GM18508 (cell line): ENCODE data around the gene ZNF618.

Experiments
- ATAC-seq: cut with Tn5 transposase; IDR thresholded peaks from one replicate; pipeline ENCODE4 v1.9.1; 2021; ENCODE audit warnings: moderate number of reproducible peaks; ENCODE audit not compliant: insufficient read depth, unreplicated experiment

Gene ZNF618

DNA sequence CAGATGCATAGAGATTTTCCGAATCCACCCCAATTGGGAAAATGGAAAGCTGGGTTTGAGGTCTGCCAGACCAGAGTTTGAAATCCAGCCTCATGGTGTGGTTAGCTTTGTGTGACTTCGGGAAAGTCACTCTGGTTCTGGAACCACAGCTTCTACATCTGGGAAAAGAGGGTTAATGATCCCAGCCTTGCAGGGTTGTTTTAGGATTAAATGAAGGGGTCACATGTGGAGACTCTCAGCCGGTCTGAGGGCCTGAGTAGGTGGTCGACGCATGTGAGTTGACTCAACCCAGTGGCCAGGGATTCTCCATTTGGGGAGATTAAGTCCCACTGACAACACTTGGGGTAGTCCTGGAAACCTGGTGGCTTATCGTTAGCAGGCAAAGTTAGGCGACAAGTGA, 6.1 kb downstream of the ZNF618 start:
- no peak for ATAC-seq

DNA sequence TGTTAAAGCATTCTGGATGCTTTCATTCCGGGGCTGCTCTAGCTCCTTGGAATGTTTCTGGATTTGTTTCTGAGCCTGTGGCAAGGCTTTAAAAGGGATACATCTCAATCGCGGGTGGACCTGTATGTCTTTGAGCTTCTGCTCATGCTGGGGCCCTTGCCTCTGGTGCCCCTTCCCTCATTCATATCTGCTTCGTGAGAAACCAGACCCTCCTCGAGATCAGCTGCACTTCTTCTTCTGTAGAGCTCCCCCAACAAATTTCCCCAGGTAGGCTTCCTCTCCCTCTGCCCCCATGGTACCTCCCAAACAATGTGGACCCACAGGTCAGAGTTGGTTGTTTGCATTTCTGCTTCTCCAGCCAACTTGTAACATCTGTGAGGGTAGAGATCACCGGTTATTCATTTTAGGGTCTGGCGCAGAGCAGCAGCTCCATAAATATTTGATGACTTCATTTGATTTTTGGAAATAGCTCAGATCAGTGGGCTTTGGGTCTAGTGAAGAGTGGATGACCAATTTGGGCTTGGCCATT, 6.6 kb downstream of the ZNF618 start:
- ATAC-seq = no peak

DNA sequence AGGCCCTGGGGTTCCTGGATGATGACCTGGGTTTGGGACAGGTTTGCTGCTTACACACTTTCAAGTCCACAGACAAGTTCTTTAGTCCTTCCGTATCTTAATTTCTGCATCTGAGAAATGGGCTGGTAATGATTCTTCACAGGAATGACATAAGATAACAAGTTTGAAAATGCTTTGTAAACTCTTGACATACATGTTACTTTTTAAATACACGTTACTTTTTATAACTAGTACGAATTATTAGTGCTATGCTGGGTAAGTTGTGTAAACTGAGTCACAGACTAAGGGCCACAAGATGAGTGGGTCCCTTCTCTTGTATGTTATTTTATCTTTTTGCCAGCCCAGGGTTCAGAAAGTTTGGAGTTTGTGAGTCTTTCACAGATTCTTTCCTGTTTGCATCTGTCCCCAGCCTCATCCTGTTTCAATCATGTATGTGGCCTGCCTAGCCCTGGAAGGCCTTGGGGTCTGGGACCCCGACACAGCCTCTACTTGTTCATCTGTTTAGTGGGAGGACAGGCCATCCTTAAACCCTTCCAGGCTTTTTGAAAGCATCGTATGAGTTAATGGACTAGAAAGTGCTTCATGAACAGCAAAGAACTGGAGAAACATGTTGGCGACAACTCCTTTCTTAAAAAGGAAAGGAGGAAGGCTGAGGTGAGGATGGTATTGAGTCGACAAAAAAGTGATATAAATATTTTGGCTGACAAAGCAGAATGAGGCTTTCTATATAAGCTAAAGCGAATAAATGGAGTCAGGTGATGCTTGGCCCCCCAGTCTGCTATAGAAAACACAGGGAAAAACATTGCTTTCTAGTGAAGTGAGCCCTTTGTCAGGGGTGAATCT, 9.3 kb downstream of the ZNF618 start:
- no peak for ATAC-seq

DNA sequence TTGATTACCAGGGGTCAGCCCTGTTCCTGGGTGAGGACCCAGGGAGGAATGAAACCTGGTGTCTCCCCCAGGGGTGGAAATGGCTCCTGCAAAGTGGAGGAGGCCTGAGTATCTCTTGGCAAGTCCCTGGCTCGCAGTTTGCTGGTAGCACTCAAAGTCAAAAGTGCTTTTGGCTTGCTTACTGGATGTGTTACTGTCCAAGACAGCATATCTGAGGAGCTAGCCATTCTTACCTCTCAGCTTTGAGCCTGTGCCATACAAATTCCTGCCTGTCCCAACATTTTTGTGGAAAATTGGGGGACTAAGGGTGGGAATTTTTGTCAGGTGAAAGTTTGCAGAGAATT, 9.9 kb downstream of the ZNF618 start:
- ATAC-seq = no peak

DNA sequence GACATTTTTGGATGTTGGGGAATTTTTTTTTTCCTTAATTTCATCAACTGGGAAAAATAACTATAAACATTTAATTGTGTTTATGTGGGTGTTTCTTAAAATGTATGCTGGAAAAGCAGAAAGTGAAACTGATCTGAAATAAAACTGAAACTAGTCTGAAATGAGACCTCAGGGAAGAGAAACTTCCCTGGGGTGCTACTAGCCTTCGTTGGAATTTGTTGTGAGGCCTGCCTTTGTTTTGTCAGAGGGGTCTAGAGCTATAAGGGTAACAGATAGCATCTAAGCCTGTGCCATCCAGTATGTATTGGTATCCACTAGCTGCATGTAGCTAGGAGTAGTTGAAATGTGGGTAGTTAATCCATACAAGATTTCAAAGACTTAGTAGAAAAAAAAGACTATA, 10.4 kb downstream of the ZNF618 start:
- ATAC-seq = no peak

DNA sequence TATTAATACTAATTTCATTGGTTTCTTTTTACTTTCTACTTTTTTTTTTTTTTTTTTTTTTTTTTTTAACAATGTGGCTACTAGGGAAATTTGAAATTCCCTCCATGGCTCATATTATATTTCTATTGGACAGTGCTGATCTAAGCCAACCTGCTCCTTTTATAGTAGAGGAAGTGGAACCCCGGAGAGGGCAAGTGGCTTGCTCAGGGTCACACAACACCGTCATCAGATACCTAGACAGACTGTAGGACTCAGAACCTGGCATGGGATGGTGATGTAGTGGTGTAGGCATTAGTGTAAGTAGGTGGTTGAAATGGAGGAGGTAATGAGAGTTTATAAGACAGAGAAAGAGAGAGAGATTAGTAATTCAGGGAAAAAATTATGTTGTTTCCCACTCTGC, 10.8 kb downstream of the ZNF618 start:
- ATAC-seq = no peak

DNA sequence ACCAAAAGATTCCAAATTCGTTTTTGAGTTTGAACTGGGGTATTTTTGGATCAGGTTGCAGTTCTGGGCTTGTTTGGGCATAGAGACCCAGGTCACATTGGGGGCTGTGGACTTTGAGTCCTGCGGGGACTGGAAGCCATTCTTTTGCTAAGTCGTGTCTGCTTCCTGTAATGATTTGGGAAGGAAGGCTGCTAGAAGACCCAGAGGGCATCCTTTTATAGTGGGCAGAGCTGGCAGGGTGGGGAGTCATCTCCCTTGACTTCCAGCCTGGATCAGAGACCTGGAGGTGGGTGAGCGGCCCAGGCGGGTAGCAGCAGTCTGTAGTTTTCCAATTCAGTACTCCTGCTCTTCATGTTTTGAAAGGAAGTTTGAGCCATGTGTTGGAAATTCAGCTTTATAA, 11.3 kb downstream of the ZNF618 start:
- no peak for ATAC-seq

DNA sequence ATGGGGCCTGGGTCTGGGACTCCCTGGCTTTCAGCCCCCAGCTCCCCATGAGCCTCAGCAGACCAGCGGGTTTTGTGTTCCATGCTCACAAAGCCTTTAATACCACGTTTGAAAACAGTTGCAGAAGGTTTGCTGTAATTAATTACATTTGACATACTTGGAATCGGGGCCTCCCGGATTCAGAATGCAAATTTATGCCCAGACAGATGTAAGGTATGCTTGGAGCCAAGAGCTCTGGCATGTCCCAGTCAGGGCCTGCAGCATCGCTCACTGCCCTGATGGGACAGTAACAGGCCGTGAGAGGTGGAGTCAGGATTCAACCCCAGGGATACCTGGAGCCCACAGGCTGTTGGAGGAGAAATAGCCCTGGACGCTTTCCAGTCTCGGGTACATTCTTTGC, 12.2 kb downstream of the ZNF618 start:
- ATAC-seq = no peak

DNA sequence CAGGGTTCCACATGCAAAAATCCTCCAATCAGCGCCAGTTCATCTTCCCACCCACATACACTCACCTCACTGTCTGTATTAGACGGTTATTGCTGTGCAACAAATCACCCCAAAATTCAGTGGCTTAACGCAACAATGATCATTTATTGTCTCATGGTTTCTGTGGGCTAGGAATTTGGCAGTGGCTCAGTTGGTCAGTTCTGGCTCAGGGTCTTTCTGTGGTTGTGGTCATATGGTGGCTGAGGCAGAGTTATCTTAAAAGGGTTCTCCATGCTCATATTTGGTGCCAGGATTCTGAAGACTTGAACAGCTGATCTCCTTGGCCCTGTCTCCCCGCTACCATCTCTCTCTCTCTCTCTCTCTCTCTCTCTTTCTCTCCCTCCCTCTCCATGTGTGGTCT, 12.9 kb downstream of the ZNF618 start:
- no peak for ATAC-seq

DNA sequence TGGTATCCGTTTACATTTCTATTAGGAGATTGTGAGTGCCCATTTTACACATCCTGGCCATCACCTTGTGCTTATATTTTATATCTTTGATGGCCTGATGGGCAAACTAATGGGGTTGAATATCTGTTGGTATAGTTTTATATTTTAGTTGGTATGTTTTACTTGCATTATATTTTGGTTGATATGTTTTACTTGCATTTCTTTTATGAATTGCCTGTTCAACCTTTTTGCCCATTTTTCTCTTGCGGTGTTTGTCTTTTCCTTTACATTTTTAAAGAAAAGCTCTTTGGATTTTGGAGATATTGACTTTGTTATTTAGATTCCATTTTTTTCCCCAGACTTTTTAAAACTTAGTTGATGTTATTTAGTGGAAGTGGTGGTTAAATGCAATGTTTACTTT, 14.6 kb downstream of the ZNF618 start:
- no peak for ATAC-seq

DNA sequence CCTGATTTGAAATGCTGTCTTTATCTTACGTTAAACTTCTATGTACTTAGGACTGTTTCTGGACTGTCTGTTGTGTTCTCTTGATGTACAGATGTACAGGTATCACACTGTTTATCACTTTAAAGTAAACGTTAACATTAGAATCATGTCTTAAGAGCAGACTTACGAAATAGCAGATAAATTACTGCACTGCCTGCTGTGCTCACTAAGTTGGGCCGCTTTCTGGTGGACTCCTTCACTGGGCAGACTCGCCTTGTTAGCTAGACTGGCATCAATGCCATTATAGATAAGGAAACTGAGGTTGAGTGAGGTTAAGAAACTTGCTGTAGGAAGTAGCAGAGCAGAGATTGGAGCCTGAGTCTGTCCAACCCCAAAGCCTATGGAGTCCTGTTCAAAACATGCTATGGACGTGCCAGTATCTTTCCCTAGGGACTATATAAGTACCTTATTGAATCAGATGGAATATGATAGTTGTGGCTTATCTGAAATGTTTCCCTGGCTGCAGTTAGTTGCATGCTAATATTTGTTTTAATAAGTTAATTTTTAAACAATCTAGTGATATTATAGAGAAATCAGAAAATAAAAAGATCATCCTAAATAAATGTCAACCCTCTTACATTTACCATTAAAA, 16.9 kb downstream of the ZNF618 start:
- ATAC-seq = no peak

DNA sequence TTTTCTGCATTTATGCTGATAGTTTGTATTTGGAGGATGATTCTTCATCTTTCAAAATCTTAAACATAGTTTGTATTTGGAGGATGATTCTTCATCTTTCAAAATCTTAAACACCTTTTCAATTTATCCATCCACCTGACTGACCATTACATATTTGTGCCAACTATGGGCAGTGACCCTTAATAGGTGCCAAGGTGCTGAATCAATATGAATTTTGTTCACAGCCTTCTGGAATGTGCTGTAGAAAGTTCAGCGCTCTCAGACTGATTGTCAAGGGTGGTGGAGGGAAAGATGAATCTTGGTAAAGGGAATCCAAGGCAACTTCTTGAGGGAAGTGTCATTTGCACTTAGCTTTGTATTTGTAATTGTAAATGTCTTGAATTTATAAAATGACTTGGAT, 18.1 kb downstream of the ZNF618 start:
- no peak for ATAC-seq

DNA sequence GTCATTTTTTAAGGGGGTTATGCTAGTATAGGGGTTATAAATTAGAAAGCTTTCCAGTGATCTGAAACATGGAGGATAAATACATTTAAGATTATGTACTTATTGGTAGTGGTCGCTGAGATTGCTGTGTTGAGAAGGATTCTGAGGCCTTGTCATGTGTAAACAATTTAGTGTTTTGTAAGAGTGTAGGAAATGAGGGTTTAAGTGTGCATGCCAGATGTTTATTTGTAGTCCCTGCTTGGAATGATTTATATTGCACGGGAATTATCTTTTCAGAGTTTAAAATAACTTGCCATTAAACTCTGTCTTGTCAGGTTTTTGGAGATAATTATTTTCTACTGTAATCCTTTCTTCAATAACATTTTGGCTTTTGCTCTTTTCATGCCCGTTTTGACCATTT, 19.4 kb downstream of the ZNF618 start:
- ATAC-seq = no peak

DNA sequence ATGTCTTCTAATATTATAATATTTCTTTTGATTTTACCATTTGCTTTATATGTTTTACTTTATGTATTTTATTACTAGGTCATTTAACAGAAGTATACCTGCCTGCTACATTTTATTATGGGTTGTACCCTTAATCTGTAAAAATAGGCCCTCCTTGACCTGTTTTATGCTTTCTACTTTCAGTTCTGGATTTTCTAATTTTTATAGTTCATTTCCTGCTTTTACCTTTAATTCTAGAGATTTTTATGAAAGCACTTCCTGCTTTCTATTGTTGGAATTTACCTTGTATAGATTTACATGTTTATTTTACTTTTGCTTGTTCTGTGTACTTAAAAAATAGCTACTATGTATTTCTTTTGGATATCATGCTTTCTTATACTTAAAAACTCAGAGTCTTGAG, 20.6 kb downstream of the ZNF618 start:
- ATAC-seq = no peak

DNA sequence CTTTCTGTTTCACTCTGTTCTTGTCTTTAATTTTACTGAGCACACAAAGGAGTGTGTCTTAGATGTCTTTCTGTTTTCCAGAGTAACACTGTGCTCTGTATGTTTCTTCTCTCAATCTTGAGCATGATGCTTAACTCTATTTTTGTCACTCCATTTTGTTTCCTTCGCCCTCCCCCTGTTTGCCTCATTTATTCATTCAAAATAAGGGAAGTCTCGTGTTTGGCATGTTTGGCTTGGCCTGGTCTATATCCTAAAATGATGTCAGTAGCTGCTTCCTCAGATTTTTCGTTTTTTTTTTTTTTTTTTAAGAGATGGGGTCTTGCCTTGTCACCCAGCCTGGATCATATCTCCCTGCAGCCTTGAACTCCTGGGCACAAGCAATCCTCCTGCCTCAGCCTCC, 22.0 kb downstream of the ZNF618 start:
- no peak for ATAC-seq

DNA sequence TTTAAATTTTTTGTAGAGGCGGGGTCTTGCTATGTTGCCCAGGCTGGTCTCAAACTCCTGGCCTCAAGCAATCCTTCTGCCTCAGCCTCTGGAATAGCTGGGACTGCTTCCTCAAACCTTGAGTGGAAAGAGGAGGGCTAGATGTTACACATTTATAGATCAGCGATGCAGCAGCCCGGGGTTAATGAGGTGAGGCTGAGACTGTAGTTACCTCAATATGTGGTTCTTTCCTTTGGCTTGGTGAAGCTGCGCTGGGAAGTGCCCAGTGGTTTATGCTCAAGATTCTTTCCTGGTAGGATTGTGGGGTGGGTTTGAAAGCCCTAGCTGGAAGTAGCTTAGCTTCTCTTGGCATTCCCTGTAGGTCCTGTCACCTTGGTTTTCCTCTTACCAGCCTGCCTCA, 22.5 kb downstream of the ZNF618 start:
- ATAC-seq = no peak

DNA sequence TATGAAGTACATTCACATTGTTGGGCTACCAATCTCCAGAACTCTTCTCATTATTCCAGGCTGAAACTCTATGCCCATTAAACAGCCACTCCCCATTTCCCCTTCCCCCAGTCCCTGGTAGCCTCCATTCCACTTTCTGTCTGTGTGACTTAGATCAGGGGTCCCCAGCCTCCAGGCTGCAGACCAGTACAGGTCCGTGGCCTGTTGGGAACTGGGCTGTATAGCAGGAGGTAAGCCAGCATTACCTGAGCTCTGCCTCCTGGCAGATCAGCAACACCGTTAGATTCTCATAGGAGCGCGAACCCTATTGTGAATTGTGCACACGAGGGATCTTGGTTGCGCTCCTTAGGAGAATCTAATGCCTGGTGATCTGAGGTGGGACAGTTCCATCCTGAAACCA, 23.1 kb downstream of the ZNF618 start:
- ATAC-seq = no peak

DNA sequence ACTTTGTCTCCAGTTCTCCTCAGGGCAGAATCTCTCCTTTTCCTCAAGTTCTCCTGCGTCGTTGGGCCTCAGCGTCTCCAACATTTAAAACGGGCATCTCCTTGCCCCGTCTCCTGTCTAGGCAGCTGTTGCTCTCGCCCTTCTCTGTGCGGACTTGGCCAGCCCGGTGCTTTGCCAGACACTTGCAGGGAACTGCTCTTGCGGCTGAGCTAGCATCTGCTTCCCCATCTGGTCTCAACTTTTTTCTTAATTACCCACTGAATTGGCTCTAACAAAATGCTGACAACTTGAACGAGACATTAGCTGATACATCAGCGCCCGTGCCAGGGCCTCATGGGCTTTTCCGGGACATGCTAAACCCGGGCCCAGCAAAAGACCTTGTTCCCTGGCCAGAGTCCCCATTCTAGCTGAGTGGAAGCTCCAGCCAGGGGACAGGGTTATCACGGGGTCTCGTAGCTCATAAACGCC, 25.1 kb downstream of the ZNF618 start:
- ATAC-seq = no peak

DNA sequence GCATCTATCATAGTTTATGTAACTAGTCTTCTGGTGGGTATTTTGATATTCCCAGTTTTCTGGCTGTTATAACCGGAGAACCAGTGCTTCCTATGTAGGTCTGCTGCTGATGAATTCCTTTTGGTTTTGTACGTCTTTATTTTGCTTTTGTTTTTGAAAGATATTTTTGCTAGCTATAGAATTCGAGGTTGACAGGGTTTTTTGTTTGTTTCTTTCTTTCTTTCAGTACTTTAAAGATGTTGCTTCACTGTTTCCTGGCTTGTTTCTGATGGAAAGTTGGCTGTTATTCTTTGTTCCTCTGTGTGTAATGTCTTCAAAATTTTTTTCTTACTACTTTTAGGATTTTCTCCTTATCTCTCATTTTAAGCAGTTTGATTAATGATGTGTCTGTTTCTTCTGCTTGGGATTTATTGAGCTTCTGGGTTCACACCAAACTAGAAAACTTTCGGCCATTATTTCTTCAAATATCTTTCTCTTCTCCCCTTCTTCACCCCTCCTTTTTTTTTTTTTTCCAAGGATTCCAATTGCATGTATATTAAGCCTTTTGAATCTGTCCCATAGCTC, 27.5 kb downstream of the ZNF618 start:
- ATAC-seq = no peak

DNA sequence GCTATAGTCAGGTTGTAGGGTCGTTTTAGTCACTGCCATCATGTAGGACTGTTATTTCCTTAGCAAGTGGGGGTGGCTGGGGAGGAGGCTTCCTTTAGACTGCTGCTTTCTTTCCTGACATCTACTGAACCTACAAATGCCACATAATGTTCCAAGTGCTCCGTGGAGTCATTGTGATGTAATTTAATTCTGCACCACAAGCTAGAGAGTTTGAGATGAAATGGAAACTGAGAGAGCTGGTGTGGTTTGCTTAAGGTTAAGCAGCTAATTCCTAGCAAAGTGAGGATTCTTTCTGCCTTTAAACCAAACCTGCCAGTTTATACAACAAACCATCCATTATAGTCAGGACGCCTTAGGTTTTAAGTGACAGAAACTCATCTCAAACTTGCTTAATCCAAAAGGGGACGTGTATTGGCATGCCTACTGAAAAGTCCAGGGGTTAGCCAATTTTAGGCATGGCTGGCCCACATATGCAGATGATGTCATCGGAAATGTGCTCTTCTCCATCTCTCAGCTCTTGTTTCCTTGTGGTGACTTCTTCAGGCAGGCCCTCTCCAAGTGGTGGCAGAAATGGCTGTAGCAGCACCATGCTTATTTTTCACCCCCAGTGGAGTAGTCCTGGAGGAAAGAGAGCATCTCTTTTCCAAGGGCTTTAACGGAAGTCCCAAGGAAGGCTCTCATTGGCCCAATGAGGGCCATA, 30.5 kb downstream of the ZNF618 start:
- no peak for ATAC-seq

DNA sequence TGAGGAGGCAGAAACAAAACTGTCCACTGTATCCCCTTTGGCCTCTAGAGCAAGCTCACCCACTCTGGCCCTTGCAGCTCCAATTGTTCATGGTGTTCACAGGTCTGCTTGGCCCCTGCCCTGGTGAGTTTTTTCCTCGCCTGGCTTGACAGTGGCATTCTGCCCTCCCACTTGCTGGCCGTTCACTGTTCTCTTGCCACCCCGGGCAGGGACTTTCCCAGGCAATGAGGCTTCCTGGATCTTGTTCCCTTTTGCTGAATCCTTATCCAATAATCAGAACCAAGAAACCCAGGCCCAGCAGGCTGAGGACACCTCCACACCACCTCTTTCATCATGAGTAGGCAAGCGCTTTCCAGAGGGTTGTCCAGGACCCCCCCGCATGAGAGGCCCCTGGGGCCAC, 31.2 kb downstream of the ZNF618 start:
- no peak for ATAC-seq
